Measurements from ENCODE around the gene TMEM72.
"Not testable (repeated sequence)": the region's sequence is repeated elsewhere in the genome, so short reads cannot be mapped to it uniquely, and the experiment has no call there.

TMEM72 gene

GRCh38 chr10:44911081-44911540 is at the start of gene TMEM72:
Gene TMEM72, plus strand, starts transcription at chr10:44911337. Its CDS starts 176 bp downstream, at chr10:44911513.
- DNase-seq (ENCODE audit: low read depth, low spot score), result no peak
- no peaks in the 10 kb centered on the region for H3K36me3 ChIP-seq (ENCODE audit: insufficient read depth, low read length)
- H3K9me3 ChIP-seq (ENCODE audit: low read depth, low read length), result no peaks in the 10 kb centered on the region
- TF ChIP-seq EZH2 (IDR thresholded peaks at IDR 0.05), result no peak
- no peak for TF ChIP-seq FOXP2 (optimal IDR thresholded peaks at IDR 0.05; ENCODE audit: control extremely low read depth, extremely low read length, insufficient read depth)
- TF ChIP-seq POLR2AphosphoS5 (IDR thresholded peaks at IDR 0.05; ENCODE audit: borderline replicate concordance, low read depth, low read length), result no peak
- no peak within 1 kb of the TSS for H3K9ac ChIP-seq (ENCODE audit: insufficient read length)
- H3K4me3 ChIP-seq, result no peak within 1 kb of the TSS
- no peak within 1 kb of the TSS for H3K27ac ChIP-seq

GRCh38 chr10:44862006-44862751 is 49.0 kb upstream of the TMEM72 start:
- no peaks in the 10 kb centered on the region for H3K36me3 ChIP-seq (ENCODE audit: insufficient read depth, low read length)
- no peak overlapping the region for H3K27ac ChIP-seq
- DNase-seq (ENCODE audit: low read depth, low spot score), result no peak
- TF ChIP-seq EZH2 (IDR thresholded peaks at IDR 0.05), result no peak
- TF ChIP-seq POLR2AphosphoS5 (IDR thresholded peaks at IDR 0.05; ENCODE audit: borderline replicate concordance, low read depth, low read length), result no peak
- no peak for TF ChIP-seq FOXP2 (optimal IDR thresholded peaks at IDR 0.05; ENCODE audit: control extremely low read depth, extremely low read length, insufficient read depth)
- H3K9me3 ChIP-seq (ENCODE audit: low read depth, low read length), result no peaks in the 10 kb centered on the region
- no peak overlapping the region for H3K9ac ChIP-seq (ENCODE audit: insufficient read length)
- no peak overlapping the region for H3K4me3 ChIP-seq

DNA sequence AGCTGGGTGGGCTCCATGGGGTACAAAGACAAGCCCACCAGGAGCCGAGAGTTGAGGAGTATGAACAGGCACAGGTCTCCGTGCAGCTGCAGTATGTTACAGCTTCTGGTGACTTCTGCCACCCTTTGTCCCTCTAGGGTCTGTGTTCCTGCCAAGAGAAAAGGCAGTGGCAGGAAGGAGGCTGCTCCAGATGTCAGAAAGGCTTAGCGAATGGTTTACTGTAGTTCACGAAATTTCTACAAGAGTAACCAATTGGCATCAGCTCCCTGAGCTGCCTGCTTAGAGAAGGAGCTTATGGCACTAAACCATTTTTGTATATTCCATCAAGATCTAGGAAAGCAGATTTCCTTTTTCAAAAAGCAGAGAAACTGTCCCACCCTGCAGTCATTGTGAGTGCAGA is 48.2 kb upstream of the TMEM72 start:
- Histone ChIP-seq H3K27ac (no peak overlapping the region), H3K36me3 (ENCODE audit: insufficient read depth, low read length) (no peaks in the 10 kb centered on the region), H3K9me3 (ENCODE audit: low read depth, low read length) (no peaks in the 10 kb centered on the region), H3K9ac (ENCODE audit: insufficient read length) (no peak overlapping the region), H3K4me3 (no peak overlapping the region)
- DNase-seq (ENCODE audit: low read depth, low spot score), result no peak
- TF ChIP-seq FOXP2 (optimal IDR thresholded peaks at IDR 0.05; ENCODE audit: control extremely low read depth, extremely low read length, insufficient read depth), result no peak
- no peak for TF ChIP-seq POLR2AphosphoS5 (IDR thresholded peaks at IDR 0.05; ENCODE audit: borderline replicate concordance, low read depth, low read length)
- TF ChIP-seq EZH2 (IDR thresholded peaks at IDR 0.05), result no peak

- no peaks in the 10 kb centered on the region for H3K9me3 ChIP-seq (ENCODE audit: low read depth, low read length)
- TF ChIP-seq EZH2 (IDR thresholded peaks at IDR 0.05) (no peak), POLR2AphosphoS5 (IDR thresholded peaks at IDR 0.05; ENCODE audit: borderline replicate concordance, low read depth, low read length) (no peak), FOXP2 (optimal IDR thresholded peaks at IDR 0.05; ENCODE audit: control extremely low read depth, extremely low read length, insufficient read depth) (no peak)
- H3K36me3 ChIP-seq (ENCODE audit: insufficient read depth, low read length), result no peaks in the 10 kb centered on the region
- no peak overlapping the region for H3K4me3 ChIP-seq
- DNase-seq (ENCODE audit: low read depth, low spot score), result no peak
- no peak overlapping the region for H3K9ac ChIP-seq (ENCODE audit: insufficient read length)
- no peak overlapping the region for H3K27ac ChIP-seq
These were observed 47.6 kb upstream of the TMEM72 start for GRCh38 chr10:44863344-44864047.

DNA sequence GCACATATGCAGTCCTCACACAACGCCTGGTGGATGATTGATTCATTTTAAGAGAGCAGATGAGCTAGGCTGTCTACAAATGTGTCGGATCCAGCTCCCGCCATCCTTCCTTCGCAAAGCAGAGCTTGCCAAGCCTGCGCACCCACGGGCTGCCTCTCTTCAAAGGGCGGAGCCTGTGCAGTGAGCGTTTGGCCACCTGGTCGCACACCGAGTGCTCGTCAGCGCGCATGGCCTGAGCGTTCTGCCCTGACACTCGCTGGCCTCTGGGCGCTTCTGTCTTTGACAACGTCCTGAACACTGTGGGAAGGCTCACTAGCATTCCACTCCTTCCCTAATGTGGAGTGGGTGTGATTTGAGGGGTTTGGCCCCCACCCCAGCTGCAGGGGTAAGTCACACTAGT is 47.1 kb upstream of the TMEM72 start:
- no peaks in the 10 kb centered on the region for H3K9me3 ChIP-seq (ENCODE audit: low read depth, low read length)
- TF ChIP-seq FOXP2 (optimal IDR thresholded peaks at IDR 0.05; ENCODE audit: control extremely low read depth, extremely low read length, insufficient read depth), result no peak
- no peak for TF ChIP-seq EZH2 (IDR thresholded peaks at IDR 0.05)
- no peak overlapping the region for H3K9ac ChIP-seq (ENCODE audit: insufficient read length)
- H3K4me3 ChIP-seq, result no peak overlapping the region
- no peaks in the 10 kb centered on the region for H3K36me3 ChIP-seq (ENCODE audit: insufficient read depth, low read length)
- DNase-seq (ENCODE audit: low read depth, low spot score), result no peak
- no peak overlapping the region for H3K27ac ChIP-seq

DNA sequence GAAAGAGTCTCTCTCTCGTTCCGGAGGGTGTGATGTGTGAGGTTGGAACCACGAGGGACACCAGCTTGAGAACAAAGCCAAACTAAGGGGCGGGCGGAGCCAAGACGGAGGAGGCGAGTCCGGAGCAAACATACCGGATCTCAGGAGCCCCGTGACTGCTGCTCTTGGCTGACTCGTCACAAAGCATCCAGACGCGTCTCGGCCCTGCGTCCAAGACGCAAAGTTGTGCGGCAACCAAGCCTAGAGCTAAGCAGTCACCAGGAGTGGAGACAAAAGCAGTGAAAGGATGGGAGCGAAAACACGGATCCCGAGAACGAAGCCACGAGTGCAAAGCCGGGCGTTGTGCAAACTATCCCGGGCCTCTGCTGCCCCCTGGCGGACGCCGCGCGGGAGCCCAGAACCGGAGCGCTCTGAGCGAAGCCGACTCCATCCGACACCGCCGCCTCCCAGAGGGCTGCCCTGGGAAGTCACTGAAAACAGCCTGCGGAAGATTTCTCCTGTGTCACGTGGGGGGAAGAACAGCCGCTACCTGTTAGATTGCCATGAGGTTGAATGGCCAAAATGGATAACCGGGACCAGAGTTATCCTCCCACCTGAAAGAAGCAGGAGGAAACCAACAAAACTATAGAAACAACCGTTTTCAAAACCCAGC is 46.4 kb upstream of the TMEM72 start:
- no peak overlapping the region for H3K27ac ChIP-seq
- DNase-seq (ENCODE audit: low read depth, low spot score), result no peak
- TF ChIP-seq EZH2 (IDR thresholded peaks at IDR 0.05) (no peak), FOXP2 (optimal IDR thresholded peaks at IDR 0.05; ENCODE audit: control extremely low read depth, extremely low read length, insufficient read depth) (no peak), POLR2AphosphoS5 (IDR thresholded peaks at IDR 0.05; ENCODE audit: borderline replicate concordance, low read depth, low read length) (no peak)
- no peaks in the 10 kb centered on the region for H3K9me3 ChIP-seq (ENCODE audit: low read depth, low read length)
- no peaks in the 10 kb centered on the region for H3K36me3 ChIP-seq (ENCODE audit: insufficient read depth, low read length)
- H3K4me3 ChIP-seq, result peak overlapping the region; percentile 78
- H3K9ac ChIP-seq (ENCODE audit: insufficient read length), result no peak overlapping the region

- H3K36me3 ChIP-seq (ENCODE audit: insufficient read depth, low read length), result no peaks in the 10 kb centered on the region
These were observed 45.9 kb upstream of the TMEM72 start for GRCh38 chr10:44865289-44865671.

GRCh38 chr10:44866367-44866766 is 44.8 kb upstream of the TMEM72 start:
- not testable (repeated sequence) for H3K36me3 ChIP-seq (ENCODE audit: insufficient read depth, low read length); H3K9ac ChIP-seq (ENCODE audit: insufficient read length); H3K9me3 ChIP-seq (ENCODE audit: low read depth, low read length); DNase-seq (ENCODE audit: low read depth, low spot score); H3K4me3 ChIP-seq; H3K27ac ChIP-seq

More at GRCh38 chr10:44865289-44865671, 45.9 kb upstream of the TMEM72 start:
- TF ChIP-seq EZH2 (IDR thresholded peaks at IDR 0.05) (no peak), POLR2AphosphoS5 (IDR thresholded peaks at IDR 0.05; ENCODE audit: borderline replicate concordance, low read depth, low read length) (no peak), FOXP2 (optimal IDR thresholded peaks at IDR 0.05; ENCODE audit: control extremely low read depth, extremely low read length, insufficient read depth) (no peak)
- DNase-seq (ENCODE audit: low read depth, low spot score), result no peak
- Histone ChIP-seq H3K9me3 (ENCODE audit: low read depth, low read length) (no peaks in the 10 kb centered on the region), H3K9ac (ENCODE audit: insufficient read length) (no peak overlapping the region), H3K4me3 (no peak overlapping the region; the same call in 1 of the 2 replicates), H3K27ac (no peak overlapping the region)
